ENCODE results near the gene FUT6.

DNA sequence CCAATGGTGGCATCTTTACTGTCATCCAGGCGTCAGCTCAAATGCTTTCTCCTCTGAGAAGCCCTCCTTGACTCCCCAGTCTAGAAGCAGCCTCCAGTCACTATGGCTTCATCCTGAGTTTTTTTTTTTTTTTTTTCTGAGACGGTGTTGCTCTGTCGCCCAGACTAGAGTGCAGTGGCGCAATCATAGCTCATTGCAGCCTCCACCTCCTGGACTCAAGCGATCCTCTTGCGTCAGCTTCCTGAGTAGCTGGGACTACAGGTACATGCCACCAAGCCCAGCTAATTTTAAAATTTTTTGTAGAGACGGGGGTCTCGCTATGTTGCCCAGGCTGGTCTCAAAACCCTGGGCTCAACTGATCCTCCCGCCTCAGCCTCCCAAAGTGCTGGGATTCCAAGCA is 30.4 kb downstream of the FUT6 start:
- TF ChIP-seq, protein P1, sequence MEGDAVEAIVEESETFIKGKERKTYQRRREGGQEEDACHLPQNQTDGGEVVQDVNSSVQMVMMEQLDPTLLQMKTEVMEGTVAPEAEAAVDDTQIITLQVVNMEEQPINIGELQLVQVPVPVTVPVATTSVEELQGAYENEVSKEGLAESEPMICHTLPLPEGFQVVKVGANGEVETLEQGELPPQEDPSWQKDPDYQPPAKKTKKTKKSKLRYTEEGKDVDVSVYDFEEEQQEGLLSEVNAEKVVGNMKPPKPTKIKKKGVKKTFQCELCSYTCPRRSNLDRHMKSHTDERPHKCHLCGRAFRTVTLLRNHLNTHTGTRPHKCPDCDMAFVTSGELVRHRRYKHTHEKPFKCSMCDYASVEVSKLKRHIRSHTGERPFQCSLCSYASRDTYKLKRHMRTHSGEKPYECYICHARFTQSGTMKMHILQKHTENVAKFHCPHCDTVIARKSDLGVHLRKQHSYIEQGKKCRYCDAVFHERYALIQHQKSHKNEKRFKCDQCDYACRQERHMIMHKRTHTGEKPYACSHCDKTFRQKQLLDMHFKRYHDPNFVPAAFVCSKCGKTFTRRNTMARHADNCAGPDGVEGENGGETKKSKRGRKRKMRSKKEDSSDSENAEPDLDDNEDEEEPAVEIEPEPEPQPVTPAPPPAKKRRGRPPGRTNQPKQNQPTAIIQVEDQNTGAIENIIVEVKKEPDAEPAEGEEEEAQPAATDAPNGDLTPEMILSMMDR (IDR thresholded peaks at IDR 0.05): no peak
- no peak for TF ChIP-seq EP300 (IDR thresholded peaks at IDR 0.05)
